Epidermal melanocyte (primary cell): Measurements from ENCODE around the gene KDM6B.
"Not testable (repeated sequence)": the region's sequence is repeated elsewhere in the genome, so short reads cannot be mapped to it uniquely, and the experiment has no call there.

Experiments used
- DNase-seq: peaks from one replicate; pipeline ENCODE4 v3.0.0; 2011; ENCODE audit warnings: low spot score; ENCODE audit not compliant: insufficient read length

KDM6B gene, protein sequence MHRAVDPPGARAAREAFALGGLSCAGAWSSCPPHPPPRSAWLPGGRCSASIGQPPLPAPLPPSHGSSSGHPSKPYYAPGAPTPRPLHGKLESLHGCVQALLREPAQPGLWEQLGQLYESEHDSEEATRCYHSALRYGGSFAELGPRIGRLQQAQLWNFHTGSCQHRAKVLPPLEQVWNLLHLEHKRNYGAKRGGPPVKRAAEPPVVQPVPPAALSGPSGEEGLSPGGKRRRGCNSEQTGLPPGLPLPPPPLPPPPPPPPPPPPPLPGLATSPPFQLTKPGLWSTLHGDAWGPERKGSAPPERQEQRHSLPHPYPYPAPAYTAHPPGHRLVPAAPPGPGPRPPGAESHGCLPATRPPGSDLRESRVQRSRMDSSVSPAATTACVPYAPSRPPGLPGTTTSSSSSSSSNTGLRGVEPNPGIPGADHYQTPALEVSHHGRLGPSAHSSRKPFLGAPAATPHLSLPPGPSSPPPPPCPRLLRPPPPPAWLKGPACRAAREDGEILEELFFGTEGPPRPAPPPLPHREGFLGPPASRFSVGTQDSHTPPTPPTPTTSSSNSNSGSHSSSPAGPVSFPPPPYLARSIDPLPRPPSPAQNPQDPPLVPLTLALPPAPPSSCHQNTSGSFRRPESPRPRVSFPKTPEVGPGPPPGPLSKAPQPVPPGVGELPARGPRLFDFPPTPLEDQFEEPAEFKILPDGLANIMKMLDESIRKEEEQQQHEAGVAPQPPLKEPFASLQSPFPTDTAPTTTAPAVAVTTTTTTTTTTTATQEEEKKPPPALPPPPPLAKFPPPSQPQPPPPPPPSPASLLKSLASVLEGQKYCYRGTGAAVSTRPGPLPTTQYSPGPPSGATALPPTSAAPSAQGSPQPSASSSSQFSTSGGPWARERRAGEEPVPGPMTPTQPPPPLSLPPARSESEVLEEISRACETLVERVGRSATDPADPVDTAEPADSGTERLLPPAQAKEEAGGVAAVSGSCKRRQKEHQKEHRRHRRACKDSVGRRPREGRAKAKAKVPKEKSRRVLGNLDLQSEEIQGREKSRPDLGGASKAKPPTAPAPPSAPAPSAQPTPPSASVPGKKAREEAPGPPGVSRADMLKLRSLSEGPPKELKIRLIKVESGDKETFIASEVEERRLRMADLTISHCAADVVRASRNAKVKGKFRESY (N-terminal part only)

GRCh38 chr17:7833795-7834541 lies at the start of gene KDM6B:
Gene KDM6B (plus strand): TSS chr17:7834217. CDS start chr17:7845555, 11,338 bp downstream.
- peak; percentile 87 for DNase-seq

GRCh38 chr17:7786866-7787265 lies 47.2 kb upstream of the KDM6B start:
- no peak for DNase-seq

- DNase-seq, result no peak
Measured at GRCh38 chr17:7789131-7789530, 44.9 kb upstream of the KDM6B start.

GRCh38 chr17:7790150-7790549 lies 43.9 kb upstream of the KDM6B start:
- no peak for DNase-seq

DNA sequence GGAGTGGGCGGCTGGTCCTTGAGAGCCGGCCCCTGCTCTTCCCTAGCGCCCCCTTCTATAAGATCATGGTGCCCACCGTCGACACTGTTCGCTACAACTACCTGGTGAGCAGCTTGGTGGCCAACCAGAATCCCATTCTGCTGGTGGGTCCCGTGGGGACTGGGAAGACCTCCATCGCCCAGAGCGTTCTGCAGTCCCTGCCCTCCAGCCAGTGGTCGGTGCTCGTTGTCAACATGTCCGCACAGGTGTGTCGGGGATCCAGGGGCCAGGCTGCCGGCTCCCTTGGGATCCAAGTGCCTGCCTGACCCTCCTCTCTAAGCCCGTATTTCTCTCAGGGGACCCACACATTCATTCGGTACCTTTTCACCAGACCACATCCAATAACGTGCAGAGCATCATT lies 41.4 kb upstream of the KDM6B start:
- DNase-seq, result no peak

- DNase-seq, result no peak
Measured at GRCh38 chr17:7794075-7794663, 39.8 kb upstream of the KDM6B start.

DNA sequence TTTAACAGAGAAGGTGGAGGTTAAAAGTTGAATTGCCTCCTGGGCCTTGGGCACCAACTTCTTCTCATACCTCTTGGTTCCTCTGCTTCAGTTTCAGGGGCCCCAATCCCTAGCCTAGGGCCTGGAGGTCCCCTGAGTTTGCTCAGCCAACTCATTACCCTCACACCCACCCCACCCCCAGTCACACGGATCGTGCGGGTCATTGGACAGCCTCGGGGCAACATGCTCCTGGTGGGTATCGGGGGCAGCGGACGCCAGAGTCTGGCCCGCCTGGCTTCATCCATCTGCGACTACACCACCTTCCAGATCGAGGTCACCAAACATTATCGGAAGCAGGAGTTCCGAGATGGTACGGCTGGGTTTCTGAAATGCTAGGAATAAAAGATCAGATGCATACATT lies 36.0 kb upstream of the KDM6B start:
- no peak for DNase-seq

DNA sequence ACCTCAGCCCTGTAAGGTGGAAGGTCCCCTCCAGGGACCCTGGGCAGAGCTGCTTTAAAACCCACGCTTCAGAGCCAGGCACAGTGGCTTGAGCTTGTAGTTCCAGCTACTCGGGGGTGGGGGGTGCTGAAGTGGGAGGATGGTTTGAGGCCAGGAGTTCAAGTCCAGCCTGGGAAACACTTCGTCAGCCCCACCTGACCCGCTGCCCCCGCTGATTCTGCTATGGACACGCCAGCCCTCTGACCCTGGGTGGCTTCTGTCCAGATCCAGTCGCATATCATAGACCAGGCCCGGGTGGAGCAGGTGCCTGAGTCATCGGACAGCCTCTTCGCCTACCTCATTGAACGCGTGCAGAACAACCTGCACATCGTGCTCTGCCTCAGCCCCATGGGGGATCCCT lies 35.2 kb upstream of the KDM6B start:
- DNase-seq, result no peak

DNA sequence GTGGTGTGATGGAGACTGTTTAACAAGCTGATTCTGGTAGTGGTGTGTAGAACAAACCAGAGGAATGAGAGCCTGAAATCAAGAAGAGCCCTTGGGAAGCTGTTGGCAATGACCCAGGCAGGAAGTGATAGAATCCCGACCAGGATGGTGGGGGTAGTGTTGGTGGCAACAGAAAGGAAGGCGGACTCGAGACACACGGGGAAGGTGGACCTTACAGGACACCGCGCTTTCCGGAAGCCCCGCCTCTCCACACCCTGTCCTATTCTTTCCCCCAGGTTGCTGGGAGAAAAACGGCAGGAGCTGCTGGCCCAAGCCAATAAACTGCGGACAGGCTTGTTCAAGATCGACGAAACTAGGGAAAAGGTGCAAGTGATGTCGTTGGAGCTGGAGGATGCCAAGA lies 30.0 kb upstream of the KDM6B start:
- no peak for DNase-seq

DNA sequence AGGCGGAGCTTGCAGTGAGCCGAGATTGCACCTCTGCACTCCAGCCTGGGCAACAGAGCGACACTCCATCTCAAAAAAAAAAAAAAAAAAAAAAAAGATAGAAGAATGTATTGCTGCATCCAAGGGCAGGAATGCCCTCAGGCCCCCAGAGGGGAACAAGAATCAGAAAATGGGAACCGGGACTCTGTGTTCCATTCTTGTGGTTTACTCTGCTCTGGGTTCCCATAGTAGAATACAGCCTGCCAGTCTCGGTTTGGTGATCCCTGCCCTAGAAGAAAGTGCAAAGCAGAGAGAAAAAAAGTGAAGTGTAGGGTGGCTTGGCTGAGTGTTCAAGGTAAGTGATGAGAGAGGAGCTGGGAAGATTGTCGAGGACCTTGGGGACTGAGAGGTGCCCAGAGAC lies 27.4 kb upstream of the KDM6B start:
- no peak for DNase-seq

- DNase-seq, result no peak
Measured at GRCh38 chr17:7807206-7807605, 26.8 kb upstream of the KDM6B start.

GRCh38 chr17:7809086-7809790 lies 24.8 kb upstream of the KDM6B start:
- no peak for DNase-seq

DNA sequence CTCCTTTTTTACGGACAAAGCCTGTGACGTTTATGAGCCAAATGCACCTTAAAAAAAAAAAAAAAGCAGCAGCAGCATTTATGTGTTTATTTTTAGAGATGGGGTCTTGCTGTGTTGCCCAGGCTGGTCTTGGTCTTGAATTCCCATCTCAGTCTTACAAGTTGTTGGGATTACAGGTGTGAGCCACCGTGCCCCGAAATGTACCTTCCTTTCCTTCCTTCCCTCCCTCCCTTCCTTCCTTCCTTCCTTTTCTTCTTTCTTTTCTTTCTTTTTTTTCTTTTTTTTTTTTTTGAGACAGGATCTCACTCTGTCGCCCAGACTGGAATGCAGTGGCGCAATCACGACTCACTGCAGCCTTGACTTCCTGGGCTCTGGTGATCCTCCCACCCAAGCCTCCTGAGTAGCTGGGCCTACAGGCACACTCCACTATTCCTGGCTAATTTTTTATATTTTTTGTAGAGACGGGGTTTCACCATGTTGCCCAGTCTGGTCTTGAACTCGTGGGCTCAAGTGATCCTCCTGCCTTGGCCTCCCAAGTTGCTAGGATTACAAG lies 24.1 kb upstream of the KDM6B start:
- DNase-seq, result not testable (repeated sequence)

DNA sequence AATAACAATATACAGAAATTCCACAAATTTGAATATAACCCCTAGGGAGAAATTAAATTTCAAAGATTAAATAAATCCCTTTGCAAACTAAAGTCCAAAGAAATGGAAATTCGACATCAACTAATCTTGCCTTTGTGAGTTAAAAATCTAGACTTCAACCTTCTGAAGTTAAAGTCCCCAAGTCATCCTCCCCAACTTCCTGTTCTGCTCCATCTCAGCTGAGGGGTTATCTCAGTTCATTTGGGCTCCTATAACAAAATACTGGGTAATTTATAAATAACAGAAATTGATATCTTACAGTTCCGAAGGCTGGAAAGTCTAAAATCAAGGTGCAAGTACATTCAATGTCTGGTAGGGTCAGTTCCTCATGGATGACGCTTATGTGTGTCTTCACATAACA lies 22.8 kb upstream of the KDM6B start:
- no peak for DNase-seq

GRCh38 chr17:7814969-7815368 lies 19.0 kb upstream of the KDM6B start:
- DNase-seq, result no peak

- DNase-seq, result no peak
Measured at GRCh38 chr17:7816926-7817642, 16.9 kb upstream of the KDM6B start.

- no peak for DNase-seq
Measured at GRCh38 chr17:7817643-7817964, 16.4 kb upstream of the KDM6B start.

- DNase-seq, result no peak
Measured at GRCh38 chr17:7818026-7818425, 16.0 kb upstream of the KDM6B start.
